Activated CD8-positive, alpha-beta memory T cell treated with anti-CD3 and anti-CD28 coated beads for 36 hours (primary cell): ENCODE data around the gene REEP3. TPM values are rescaled to one million over a fixed set of nuclear protein-coding genes. Genes with fewer than 3 reads are reported as not detected.
"Not testable (repeated sequence)": the region's sequence is repeated elsewhere in the genome, so short reads cannot be mapped to it uniquely, and the experiment has no call there.

Source experiments
- CTCF ChIA-PET: fragments of 350-600 bp; sonication (Branson Sonifier 250); formaldehyde crosslinking; loops from one replicate; lab custom pipeline; 2021; ENCODE audit warnings: antibody characterized with exemption; lab: Charles Lee
- POLR2A ChIA-PET: fragments of 350-600 bp; sonication (Branson Sonifier 250); formaldehyde crosslinking; loops from one replicate; lab custom pipeline; 2021; ENCODE audit warnings: antibody characterized with exemption; lab: Charles Lee
- total RNA-seq, 2 experiments: library from RNA; stranded (reverse); gene quantifications; one replicate each; pipeline ENCODE4 v1.2.3, GENCODE V29; 2021

Gene REEP3, protein sequence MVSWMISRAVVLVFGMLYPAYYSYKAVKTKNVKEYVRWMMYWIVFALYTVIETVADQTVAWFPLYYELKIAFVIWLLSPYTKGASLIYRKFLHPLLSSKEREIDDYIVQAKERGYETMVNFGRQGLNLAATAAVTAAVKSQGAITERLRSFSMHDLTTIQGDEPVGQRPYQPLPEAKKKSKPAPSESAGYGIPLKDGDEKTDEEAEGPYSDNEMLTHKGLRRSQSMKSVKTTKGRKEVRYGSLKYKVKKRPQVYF
- 10 to 100 TPM; 24.3 to 24.6 TPM for total RNA-seq

- ChIA-PET CTCF (interaction anchor here (1.7 kb wide), 1 partner anchor 108 kb away, joined by 5 read pairs; no protein-coding TSS in a partner anchor), POLR2A (interaction anchor here (1.8 to 2.0 kb wide), 2 partner anchors 252 to 254 kb away, joined by 5 to 10 read pairs; no protein-coding TSS in a partner anchor)
Observed at GRCh38 chr10:63520500-63521415, at the start of gene REEP3. Gene REEP3 (plus strand): TSS chr10:63521401. CDS start chr10:63521546, 145 bp downstream.

GRCh38 chr10:63474488-63474887 lies 46.7 kb upstream of the REEP3 start:
- ChIA-PET CTCF (no interaction called here), POLR2A (no interaction called here)

GRCh38 chr10:63477927-63478326 lies 43.3 kb upstream of the REEP3 start:
- ChIA-PET POLR2A (no interaction called here), CTCF (interaction anchor here (1.4 kb wide), 1 partner anchor 311 kb away, joined by 3 read pairs; no protein-coding TSS in a partner anchor)

DNA sequence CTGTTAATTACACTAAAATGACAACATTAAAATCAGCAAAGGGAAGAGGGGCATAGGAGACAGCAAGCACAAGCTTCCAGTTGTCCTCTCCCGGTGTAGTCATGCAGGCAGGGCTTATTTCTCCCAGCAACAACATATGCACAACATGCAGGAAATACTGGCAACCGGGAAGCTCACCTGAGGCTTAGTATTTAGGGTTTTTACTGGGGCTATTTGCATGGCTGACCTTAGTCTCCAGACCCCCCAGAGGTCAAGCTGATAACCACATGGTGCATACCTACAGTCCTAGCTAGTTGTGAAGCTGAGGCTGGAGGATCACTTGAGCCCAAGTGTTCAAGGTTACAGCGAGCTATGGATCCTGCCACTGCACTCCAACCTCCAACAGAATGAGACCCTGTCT lies 42.6 kb upstream of the REEP3 start:
- CTCF ChIA-PET: interaction anchor here (1.4 kb wide), 1 partner anchor 312 kb away, joined by 3 read pairs; no protein-coding TSS in a partner anchor
- POLR2A ChIA-PET: no interaction called here

- ChIA-PET CTCF (no interaction called here), POLR2A (no interaction called here)
Observed at GRCh38 chr10:63480237-63480636, 41.0 kb upstream of the REEP3 start.

DNA sequence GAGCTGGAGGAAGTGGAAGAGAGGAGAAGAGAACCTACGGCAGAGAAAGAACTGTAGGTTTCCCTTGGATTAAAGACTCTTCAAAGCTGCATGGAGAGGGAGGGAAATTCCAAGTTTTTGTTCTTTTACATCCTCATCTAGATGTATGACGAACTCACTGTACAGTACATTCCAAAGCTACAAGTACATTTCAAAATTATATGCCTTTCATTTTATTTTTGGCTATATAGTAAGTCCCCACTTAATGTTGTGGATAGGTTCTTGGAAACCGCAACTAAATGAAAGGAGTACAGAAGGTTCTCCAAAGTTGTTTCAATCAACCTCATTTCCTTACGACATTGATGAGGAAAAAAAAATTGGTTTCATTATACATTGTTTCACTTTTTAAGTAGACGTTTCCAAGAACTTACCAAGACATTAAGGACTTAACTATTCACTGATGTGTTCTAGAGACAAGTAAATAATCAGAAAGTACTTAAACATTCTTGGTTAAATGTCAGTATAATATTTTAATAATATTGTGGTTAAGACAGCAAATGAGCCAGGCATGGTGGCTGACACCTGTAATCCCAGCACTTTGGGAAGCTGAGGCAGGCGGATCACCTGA lies 39.3 kb upstream of the REEP3 start:
- ChIA-PET POLR2A (no interaction called here), CTCF (no interaction called here)

GRCh38 chr10:63483983-63484382 lies 37.2 kb upstream of the REEP3 start:
- ChIA-PET POLR2A (no interaction called here), CTCF (no interaction called here)

DNA sequence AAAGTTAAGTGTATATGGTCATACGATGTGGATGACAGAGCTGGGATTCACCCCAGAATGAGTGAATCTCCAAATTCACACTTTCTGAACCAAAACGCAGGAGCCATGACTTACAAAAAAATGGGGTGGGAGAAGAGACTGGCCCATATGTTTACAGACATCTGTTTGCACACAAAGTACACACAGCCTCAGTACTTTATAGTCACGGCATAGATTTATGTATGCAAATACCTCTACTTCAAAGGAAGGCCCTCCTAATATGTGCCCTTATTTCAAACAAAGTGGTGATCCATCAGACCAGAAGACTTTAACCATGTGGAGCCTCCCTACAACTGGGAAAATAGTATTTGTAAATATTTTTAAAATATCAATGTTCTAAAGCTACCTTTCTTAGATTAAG lies 33.2 kb upstream of the REEP3 start:
- POLR2A ChIA-PET: no interaction called here

DNA sequence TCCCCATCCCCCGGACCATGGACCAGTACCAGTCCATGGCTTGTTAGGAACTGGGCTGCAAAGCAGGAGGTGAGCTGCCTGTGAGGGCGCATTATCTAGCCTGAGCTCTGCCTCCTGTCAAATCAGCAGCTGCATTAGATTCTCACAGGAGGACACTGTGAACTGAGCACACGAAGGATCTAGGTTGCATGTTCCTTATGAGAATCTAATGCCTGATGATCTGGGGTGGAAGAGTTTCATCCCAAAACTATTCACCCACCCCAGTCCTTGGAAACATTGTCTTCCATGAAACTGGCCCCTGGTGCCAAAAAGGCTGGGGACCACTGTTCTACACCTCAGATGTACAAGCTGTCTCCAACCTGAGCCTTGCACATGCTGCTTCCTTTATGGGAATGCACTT lies 31.4 kb upstream of the REEP3 start:
- CTCF ChIA-PET: no interaction called here
- POLR2A ChIA-PET: no interaction called here

More for the DNA sequence above, 33.2 kb upstream of the REEP3 start:
- CTCF ChIA-PET: no interaction called here

DNA sequence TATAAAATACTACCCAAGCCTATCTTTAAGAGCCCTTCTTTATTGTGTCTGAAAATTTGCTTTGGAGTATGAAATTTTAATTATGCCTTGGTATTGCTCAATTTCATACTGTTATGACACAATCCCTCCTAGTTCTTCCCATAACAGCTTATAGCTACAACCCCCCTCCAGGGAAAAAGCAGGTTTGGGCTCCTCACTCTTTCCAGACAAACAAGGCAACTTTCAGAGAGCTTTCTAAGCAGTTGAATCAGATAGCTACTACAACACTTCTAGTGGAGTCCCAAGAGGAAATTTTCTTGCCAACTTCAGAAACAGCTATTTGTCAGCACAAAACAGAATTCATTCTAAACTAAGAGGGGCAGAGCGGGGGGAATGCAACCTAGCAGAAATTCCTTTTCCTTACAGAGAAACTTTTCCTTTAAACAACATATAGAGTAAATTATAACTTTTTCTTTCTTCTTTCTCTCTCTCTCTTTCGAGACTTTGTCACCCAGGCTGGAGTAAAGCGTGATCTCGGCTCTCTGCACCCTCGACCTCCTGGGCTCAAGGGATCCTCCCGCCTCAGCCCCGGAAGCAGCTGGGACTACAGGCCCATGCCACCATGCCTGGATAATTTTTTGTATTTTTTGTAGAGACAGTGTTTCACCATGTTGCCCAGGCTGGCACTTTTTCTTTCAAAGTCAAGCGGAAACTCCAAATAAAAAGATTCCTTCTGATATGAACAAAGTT lies 29.4 kb upstream of the REEP3 start:
- CTCF ChIA-PET: interaction anchor here (1.0 kb wide), 1 partner anchor 137 kb away, joined by 3 read pairs; no protein-coding TSS in a partner anchor
- POLR2A ChIA-PET: interaction anchor here (0.9 kb wide), 1 partner anchor 31 kb away, joined by 5 read pairs; no protein-coding TSS in a partner anchor

DNA sequence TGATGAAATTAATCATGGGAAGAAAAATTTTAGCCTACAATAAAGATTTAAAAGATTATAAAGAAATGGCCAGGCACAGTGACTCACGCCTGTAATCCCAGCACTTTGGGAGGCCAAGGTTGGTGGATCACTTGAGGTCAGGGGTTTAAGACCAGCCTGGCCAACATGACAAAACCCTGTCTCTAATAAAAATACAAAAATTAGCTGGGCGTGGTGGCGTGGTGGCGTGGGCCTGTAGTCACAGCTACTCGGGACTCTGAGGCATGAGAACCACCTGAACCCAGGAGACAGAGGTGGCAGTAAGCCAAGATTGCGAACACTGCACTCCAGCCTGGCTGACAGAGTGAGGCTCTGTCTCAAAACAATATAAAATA lies 28.9 kb upstream of the REEP3 start:
- ChIA-PET CTCF (interaction anchor here (1.0 kb wide), 1 partner anchor 137 kb away, joined by 3 read pairs; no protein-coding TSS in a partner anchor), POLR2A (interaction anchor here (0.9 kb wide), 2 partner anchors 30 to 151 kb away, joined by 5 read pairs; no protein-coding TSS in a partner anchor)

GRCh38 chr10:63493004-63493403 lies 28.2 kb upstream of the REEP3 start:
- ChIA-PET CTCF (no interaction called here), POLR2A (interaction anchor here (0.9 kb wide), 1 partner anchor 151 kb away, joined by 5 read pairs; no protein-coding TSS in a partner anchor)

- POLR2A ChIA-PET: no interaction called here
- CTCF ChIA-PET: no interaction called here
Observed at GRCh38 chr10:63494951-63495350, 26.2 kb upstream of the REEP3 start.

DNA sequence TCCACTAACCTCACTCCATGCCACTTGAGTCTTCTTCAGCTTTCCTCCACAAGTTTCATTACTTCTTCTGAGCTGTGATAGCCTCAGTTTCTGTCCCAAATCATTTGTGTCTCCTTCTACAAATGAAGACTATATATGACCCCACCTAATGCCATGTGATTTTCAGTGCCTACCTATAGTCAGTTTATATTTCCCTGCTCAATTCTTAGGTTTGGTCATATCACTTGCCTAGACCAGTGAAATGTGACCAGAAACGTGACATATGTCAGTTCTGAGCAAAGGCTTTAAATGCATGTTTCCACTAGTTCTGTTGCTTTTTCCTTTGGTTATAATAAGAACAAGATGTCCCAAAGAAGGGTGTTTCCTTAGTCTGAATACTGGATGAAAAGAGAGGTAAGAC lies 24.6 kb upstream of the REEP3 start:
- POLR2A ChIA-PET: no interaction called here
- CTCF ChIA-PET: no interaction called here

DNA sequence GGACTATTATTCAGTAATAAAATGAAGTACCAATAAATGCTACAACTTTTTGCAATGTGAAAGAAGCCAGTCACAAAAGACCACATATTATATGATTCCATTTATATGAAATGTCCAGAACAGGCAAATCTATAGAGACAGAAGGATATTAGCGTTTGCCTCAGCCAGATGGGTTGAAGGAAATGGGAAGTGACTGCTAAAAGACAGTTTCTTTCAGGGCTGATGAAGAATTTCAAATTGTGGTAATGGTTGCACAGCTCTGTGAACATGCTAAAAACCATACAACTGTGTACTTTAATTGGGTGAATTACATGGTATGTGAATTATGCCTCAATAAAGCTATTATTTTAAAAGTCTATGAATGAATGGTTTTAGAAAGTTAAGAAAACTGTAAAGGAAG lies 23.9 kb upstream of the REEP3 start:
- ChIA-PET CTCF (no interaction called here), POLR2A (no interaction called here)

GRCh38 chr10:63498665-63499064 lies 22.5 kb upstream of the REEP3 start:
- CTCF ChIA-PET: no interaction called here
- POLR2A ChIA-PET: no interaction called here

GRCh38 chr10:63500551-63500950 lies 20.6 kb upstream of the REEP3 start:
- POLR2A ChIA-PET: not testable (repeated sequence)
- CTCF ChIA-PET: interaction anchor here (0.5 to 0.8 kb wide), 3 partner anchors 14 to 266 kb away, joined by 3 to 7 read pairs (median 3); no protein-coding TSS in a partner anchor

- CTCF ChIA-PET: no interaction called here
- POLR2A ChIA-PET: no interaction called here
Observed at GRCh38 chr10:63501954-63502353, 19.2 kb upstream of the REEP3 start.

- POLR2A ChIA-PET: no interaction called here
Observed at GRCh38 chr10:63502832-63503231, 18.4 kb upstream of the REEP3 start.

More at GRCh38 chr10:63502832-63503231, 18.4 kb upstream of the REEP3 start:
- CTCF ChIA-PET: no interaction called here
